Astrocyte (in vitro differentiated cells and primary cell): ENCODE results near the gene HES2. TPM values are rescaled to one million over a fixed set of nuclear protein-coding genes. Genes with fewer than 3 reads are reported as not detected.
A peak's percentile ranks its signal among the peaks of the same experiment; 100 is the strongest.
"Not testable (repeated sequence)": the region's sequence is repeated elsewhere in the genome, so short reads cannot be mapped to it uniquely, and the experiment has no call there.

Experiments
- DNase-seq: peaks from one replicate; pipeline ENCODE4 v3.0.0-alpha.2; 2010; ENCODE audit warnings: low read depth
- FAIRE-seq: peaks from 2 replicates; lab custom pipeline; 2011; peaks lifted over from hg19 to GRCh38; lab: Jason Lieb, UNC
- H2AFZ ChIP-seq: 2 replicates; pipeline ENCODE4 v1.6.0; 2012; ENCODE audit warnings: low read depth, low read length, inconsistent platforms
- H3K27ac ChIP-seq: 2 replicates; pipeline ENCODE4 v1.5.1; 2011; ENCODE audit warnings: low read depth, low read length, inconsistent platforms
- H3K27me3 ChIP-seq: 2 replicates; pipeline ENCODE4 v1.6.0; 2011; ENCODE audit warnings: low read length, inconsistent platforms; ENCODE audit not compliant: insufficient read depth
- H3K36me3 ChIP-seq: 2 replicates; pipeline ENCODE4 v1.5.1; 2011; ENCODE audit warnings: low read length, inconsistent platforms; ENCODE audit not compliant: insufficient read depth
- H3K4me1 ChIP-seq: 2 replicates; pipeline ENCODE4 v1.5.1; 2011; ENCODE audit warnings: low read length, inconsistent platforms; ENCODE audit not compliant: insufficient read depth
- H3K4me2 ChIP-seq: 2 replicates; pipeline ENCODE4 v1.6.0; 2012; ENCODE audit warnings: low read length, inconsistent platforms
- H3K4me3 ChIP-seq: 2 replicates; pipeline ENCODE4 v1.5.1; 2011; ENCODE audit warnings: low read depth, mild to moderate bottlenecking, low read length, inconsistent platforms; ENCODE audit not compliant: insufficient read depth
- H3K79me2 ChIP-seq: 2 replicates; pipeline ENCODE4 v1.6.0; 2012; ENCODE audit warnings: mild to moderate bottlenecking, low read length, inconsistent platforms; ENCODE audit not compliant: insufficient read depth
- H3K9ac ChIP-seq: 2 replicates; pipeline ENCODE4 v1.6.0; 2012; ENCODE audit warnings: mild to moderate bottlenecking, low read length, inconsistent platforms
- H3K9me3 ChIP-seq: 2 replicates; pipeline ENCODE4 v1.5.1; 2012; ENCODE audit warnings: low read depth, mild to moderate bottlenecking, low read length, inconsistent platforms; ENCODE audit not compliant: insufficient read depth
- H4K20me1 ChIP-seq: 2 replicates; pipeline ENCODE4 v1.6.0; 2012; ENCODE audit warnings: low read length, inconsistent platforms; ENCODE audit not compliant: insufficient read depth
- H3K27ac Mint-ChIP-seq: one replicate; pipeline ENCODE4 v1.8.0; 2021; ENCODE audit warnings: mild to moderate bottlenecking, mixed read lengths; ENCODE audit not compliant: unreplicated experiment
- H3K27me3 Mint-ChIP-seq: one replicate; pipeline ENCODE4 v1.8.0; 2021; ENCODE audit warnings: low read depth, mixed read lengths; ENCODE audit not compliant: unreplicated experiment
- H3K36me3 Mint-ChIP-seq: one replicate; pipeline ENCODE4 v1.8.0; 2021; ENCODE audit warnings: low read depth, mixed read lengths; ENCODE audit not compliant: unreplicated experiment
- H3K4me1 Mint-ChIP-seq: one replicate; pipeline ENCODE4 v1.8.0; 2021; ENCODE audit warnings: low read depth, mixed read lengths; ENCODE audit not compliant: unreplicated experiment
- H3K4me3 Mint-ChIP-seq: one replicate; pipeline ENCODE4 v1.8.0; 2021; ENCODE audit warnings: mild to moderate bottlenecking, moderate library complexity, mixed read lengths; ENCODE audit not compliant: unreplicated experiment
- H3K9me3 Mint-ChIP-seq: one replicate; pipeline ENCODE4 v1.8.0; 2021; ENCODE audit warnings: mild to moderate bottlenecking, mixed read lengths; ENCODE audit not compliant: unreplicated experiment
- CTCF ChIP-seq: IDR thresholded peaks from 2 replicates; pipeline ENCODE4 v1.5.1; 2011; ENCODE audit warnings: low read depth, mild to moderate bottlenecking, inconsistent platforms, low read length, moderate library complexity; ENCODE audit not compliant: insufficient read depth
- microRNA-seq: library from miRNA; unstranded; fragments of <30 nt; microRNA quantifications from one replicate; pipeline ENCODE4 v1.2.0, GENCODE V29; 2020
- total RNA-seq: library from RNA; stranded (reverse); gene quantifications from 2 replicates; pipeline ENCODE4 v1.2.1, GENCODE V29; 2021

HES2 gene
- total RNA-seq, 1 donor from 2014 or later: 3.0 TPM

GRCh38 chr1:6363085-6363884, 56.4 kb downstream of the HES2 start:
- H4K20me1 ChIP-seq: peaks cover 43% of the 10 kb centered on the region
- not testable (repeated sequence) for H3K36me3 Mint-ChIP-seq, H3K9me3 ChIP-seq, H3K4me3 ChIP-seq, H3K9me3 Mint-ChIP-seq, H3K27me3 Mint-ChIP-seq, H3K27ac ChIP-seq, FAIRE-seq, H3K36me3 ChIP-seq, H3K27me3 ChIP-seq, H3K27ac Mint-ChIP-seq, H2AFZ ChIP-seq, DNase-seq, H3K9ac ChIP-seq, H3K4me3 Mint-ChIP-seq
- peak overlapping the region; percentile 3 for H3K4me2 ChIP-seq
- peak; percentile 44 for TF ChIP-seq CTCF
- peaks cover 20% of the 10 kb centered on the region for H3K4me1 ChIP-seq
- peaks cover 19% of the 10 kb centered on the region for H3K4me1 Mint-ChIP-seq
- H3K79me2 ChIP-seq: peaks cover 28% of the 10 kb centered on the region

Small RNAs within 50 kb of the gene (microRNA-seq; reads per million reads assigned to microRNA genes)
- not detected for gene MIR4252

Other genes with a start within 250 kb of the HES2 start
- gene CHD5, start 239.6 kb downstream of the HES2 start, total RNA-seq: 0.14 and 0.18 TPM in 2 replicates
- 237 and 283 TPM in 2 replicates for gene RPL22, start 220.3 kb downstream of the HES2 start, total RNA-seq
- gene RNF207, start 213.8 kb downstream of the HES2 start, total RNA-seq: 4.7 and 7.4 TPM in 2 replicates
- 58.1 and 59.5 TPM in 2 replicates for gene ICMT, start 184.0 kb downstream of the HES2 start, total RNA-seq
- not detected in 2 replicates for gene HES3, start 175.7 kb downstream of the HES2 start, total RNA-seq
- gene GPR153, start 158.8 kb downstream of the HES2 start, total RNA-seq: 3.0 and 3.7 TPM in 2 replicates
- 75.6 and 91.1 TPM in 2 replicates for gene ACOT7, start 26.2 kb downstream of the HES2 start, total RNA-seq
- 0.66 and 0.96 TPM in 2 replicates for gene ESPN, start 4.9 kb upstream of the HES2 start, total RNA-seq
- gene TNFRSF25, start 46.3 kb upstream of the HES2 start, total RNA-seq: 16.5 and 18.8 TPM in 2 replicates
- gene PLEKHG5, start 71.7 kb upstream of the HES2 start, total RNA-seq: 23.0 and 25.1 TPM in 2 replicates
- 24.0 and 26.8 TPM in 2 replicates for gene NOL9, start 134.6 kb upstream of the HES2 start, total RNA-seq
- not detected in 2 replicates for gene TAS1R1, start 135.4 kb upstream of the HES2 start, total RNA-seq
- gene ZBTB48, start 160.1 kb upstream of the HES2 start, total RNA-seq: 20.0 and 26.5 TPM in 2 replicates
- 39.7 and 42.3 TPM in 2 replicates for gene KLHL21, start 182.9 kb upstream of the HES2 start, total RNA-seq
- gene PHF13, start 193.8 kb upstream of the HES2 start, total RNA-seq: 23.7 and 24.7 TPM in 2 replicates
- 15.1 and 16.5 TPM in 2 replicates for gene THAP3, start 204.9 kb upstream of the HES2 start, total RNA-seq